Myocyte (in vitro differentiated cells): Measurements from ENCODE around the gene SYK. TPM values are rescaled to one million over a fixed set of nuclear protein-coding genes. Genes with fewer than 3 reads are reported as not detected.

ENCODE experiments used
- DNase-seq: peaks from one replicate; pipeline ENCODE4 v3.0.0-alpha.2; 2012; ENCODE audit warnings: low read depth
- total RNA-seq: library from RNA; depleted of rRNA; stranded (reverse); fragments of >200 nt; gene quantifications from 2 replicates; pipeline ENCODE4 v1.2.3, GENCODE V29; 2014

Gene SYK
- total RNA-seq, 1 donor from 2014 or later, result not detected

GRCh38 chr9:90821697-90822096 is 20.1 kb downstream of the SYK start:
- DNase-seq, result no peak

- no peak for DNase-seq
Observed at GRCh38 chr9:90822866-90823265, 21.2 kb downstream of the SYK start.

- no peak for DNase-seq
Observed at GRCh38 chr9:90825586-90825985, 24.0 kb downstream of the SYK start.

GRCh38 chr9:90826326-90827020 is 24.9 kb downstream of the SYK start:
- no peak for DNase-seq

GRCh38 chr9:90827181-90827871 is 25.7 kb downstream of the SYK start:
- DNase-seq, result no peak

- DNase-seq, result no peak
Observed at GRCh38 chr9:90830051-90830450, 28.4 kb downstream of the SYK start.

- DNase-seq, result no peak
Observed at GRCh38 chr9:90830977-90831376, 29.4 kb downstream of the SYK start.

GRCh38 chr9:90832261-90832660 is 30.6 kb downstream of the SYK start:
- no peak for DNase-seq

GRCh38 chr9:90834828-90835595 is 33.4 kb downstream of the SYK start:
- no peak for DNase-seq

- DNase-seq, result no peak
Observed at GRCh38 chr9:90836411-90837080, 34.9 kb downstream of the SYK start.

- DNase-seq, result no peak
Observed at GRCh38 chr9:90838098-90838497, 36.5 kb downstream of the SYK start.

GRCh38 chr9:90838581-90839154 is 37.0 kb downstream of the SYK start:
- DNase-seq, result no peak

GRCh38 chr9:90839183-90839728 is 37.6 kb downstream of the SYK start:
- no peak for DNase-seq

- DNase-seq, result no peak
Observed at GRCh38 chr9:90840696-90841095, 39.1 kb downstream of the SYK start.

- DNase-seq, result no peak
Observed at GRCh38 chr9:90841213-90841612, 39.6 kb downstream of the SYK start.

- no peak for DNase-seq
Observed at GRCh38 chr9:90841615-90842014, 40.0 kb downstream of the SYK start.

- no peak for DNase-seq
Observed at GRCh38 chr9:90842176-90842777, 40.7 kb downstream of the SYK start.

- no peak for DNase-seq
Observed at GRCh38 chr9:90842996-90843395, 41.4 kb downstream of the SYK start.

GRCh38 chr9:90843525-90843924 is 41.9 kb downstream of the SYK start:
- DNase-seq, result no peak

GRCh38 chr9:90844326-90844725 is 42.7 kb downstream of the SYK start:
- no peak for DNase-seq
